GM19351 (cell line): ENCODE results near the gene LRBA.
"Not testable (repeated sequence)": the region's sequence is repeated elsewhere in the genome, so short reads cannot be mapped to it uniquely, and the experiment has no call there.

ENCODE experiments used
- ATAC-seq: cut with Tn5 transposase; IDR thresholded peaks from one replicate; pipeline ENCODE4 v1.9.1; 2021; ENCODE audit warnings: mild to moderate bottlenecking, moderate library complexity; ENCODE audit not compliant: unreplicated experiment

The LRBA gene

DNA sequence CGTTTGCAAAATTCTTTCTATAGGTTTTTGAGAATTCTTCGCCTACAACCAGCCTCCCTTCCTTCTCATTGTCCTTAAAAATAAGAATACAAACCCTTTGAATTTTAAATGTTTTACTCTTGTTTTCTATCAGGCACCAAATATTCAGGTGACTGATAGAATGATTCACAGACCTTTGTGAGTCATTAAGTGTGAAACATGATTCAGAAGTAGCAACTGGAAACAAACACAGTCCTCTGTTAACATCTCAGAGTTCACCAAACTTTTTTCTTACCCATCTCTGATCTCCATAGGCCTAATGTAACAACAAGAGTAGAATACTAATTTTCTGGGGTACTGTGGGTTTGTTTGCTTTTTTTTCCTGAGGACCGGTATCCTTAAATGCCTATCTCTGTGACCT lies 496.5 kb downstream of the LRBA start:
- ATAC-seq, result no peak

DNA sequence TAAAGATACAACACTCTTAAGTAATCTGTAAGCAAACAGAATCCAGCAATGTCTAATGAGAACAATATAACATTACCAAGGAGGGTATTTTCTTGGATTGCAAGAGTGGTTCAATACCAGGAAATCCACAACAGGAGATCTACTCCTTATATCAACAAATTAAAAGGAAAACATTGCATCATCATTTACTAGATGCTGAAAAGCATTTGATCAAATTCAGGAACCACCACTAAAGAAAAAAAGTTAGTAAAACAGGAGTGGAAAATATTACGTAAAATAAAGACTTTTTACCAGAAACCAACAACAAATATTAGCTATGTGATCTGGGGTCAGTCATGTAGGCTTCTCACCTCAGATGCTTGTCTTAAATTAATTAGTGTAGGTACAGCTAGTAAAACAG lies 499.9 kb downstream of the LRBA start:
- no peak for ATAC-seq

DNA sequence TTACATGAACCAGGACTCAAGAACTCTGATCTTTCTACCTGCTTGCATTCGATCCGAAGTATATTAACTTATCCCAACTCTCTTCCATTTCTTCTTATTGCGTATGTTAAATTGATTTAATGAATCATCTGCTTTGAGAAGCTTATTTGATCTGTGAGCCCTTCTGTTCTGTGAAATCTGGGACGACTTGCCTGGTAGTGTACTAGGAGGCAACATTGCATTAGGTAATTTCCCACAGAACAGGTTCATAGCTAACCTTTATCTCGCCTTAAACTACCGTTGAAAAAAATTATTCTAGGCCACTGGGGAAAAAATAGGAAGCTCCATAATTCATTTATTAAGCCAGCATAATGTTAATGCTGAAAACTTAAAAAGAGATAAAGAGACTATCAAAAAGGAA lies 500.4 kb downstream of the LRBA start:
- ATAC-seq, result no peak

DNA sequence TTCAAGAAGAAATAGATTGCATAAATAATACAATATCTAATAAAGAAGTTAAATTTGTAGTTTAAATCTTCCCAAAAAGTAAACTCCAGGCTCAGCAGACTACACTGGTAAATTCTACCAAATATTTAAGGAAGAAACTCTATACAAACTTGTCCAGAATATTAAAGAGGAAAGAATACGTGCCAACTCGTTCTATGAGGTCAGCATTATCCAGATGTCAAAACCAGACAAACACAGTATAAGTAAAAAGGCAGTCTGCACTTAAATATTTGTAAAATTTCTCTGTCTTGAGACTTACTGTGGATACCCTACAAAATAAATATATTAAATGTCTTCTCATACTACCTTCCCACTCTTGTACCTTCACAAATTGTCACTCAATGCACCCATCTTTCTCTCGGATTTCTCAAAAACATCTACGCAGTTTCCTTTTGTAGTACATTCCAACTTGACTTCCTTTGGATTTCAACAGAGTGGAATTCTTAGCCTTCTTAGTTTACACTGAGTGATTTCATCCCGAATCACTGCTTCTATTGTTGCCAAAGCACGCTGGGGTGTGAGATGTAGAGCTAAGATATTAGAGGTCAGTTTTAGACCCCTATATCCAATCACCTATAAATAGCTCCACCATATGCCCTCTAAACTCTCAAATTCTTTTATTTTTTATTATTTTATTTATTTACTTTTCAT lies 504.8 kb downstream of the LRBA start:
- ATAC-seq, result no peak

DNA sequence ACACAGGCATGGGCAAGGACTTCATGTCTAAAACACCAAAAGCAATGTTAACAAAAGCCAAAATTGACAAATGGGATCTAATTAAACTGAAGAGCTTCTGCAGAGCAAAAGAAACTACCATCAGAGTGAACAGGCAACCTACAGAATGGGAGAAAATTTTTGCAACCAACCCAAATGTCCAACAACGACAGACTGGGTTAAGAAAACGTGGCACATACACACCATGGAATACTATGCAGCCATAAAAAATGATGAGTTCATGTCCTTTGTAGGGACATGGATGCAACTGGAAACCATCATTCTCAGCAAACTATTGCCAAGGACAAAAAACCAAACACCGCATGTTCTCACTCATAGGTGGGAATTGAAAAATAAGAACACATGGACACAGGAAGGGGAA lies 507.4 kb downstream of the LRBA start:
- not testable (repeated sequence) for ATAC-seq

DNA sequence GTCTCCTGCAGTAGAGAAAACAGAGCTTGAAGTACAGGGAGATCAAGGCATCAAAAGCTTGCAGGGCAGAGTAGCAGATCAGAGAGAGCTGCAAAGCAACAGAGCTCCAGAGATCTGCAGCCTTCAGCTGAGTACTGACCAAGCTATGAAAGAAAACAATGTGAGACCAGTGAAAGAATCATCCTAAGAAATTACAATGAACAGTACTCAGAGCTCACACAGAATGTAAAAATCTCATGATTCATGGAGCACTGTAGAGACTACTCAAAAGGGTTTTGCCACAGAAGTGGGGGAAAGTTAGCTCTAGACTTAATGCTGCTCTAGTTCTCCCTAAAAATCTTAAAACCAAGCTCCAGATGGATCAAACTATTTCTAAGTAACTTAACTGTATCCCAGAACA lies 513.1 kb downstream of the LRBA start:
- ATAC-seq, result no peak

DNA sequence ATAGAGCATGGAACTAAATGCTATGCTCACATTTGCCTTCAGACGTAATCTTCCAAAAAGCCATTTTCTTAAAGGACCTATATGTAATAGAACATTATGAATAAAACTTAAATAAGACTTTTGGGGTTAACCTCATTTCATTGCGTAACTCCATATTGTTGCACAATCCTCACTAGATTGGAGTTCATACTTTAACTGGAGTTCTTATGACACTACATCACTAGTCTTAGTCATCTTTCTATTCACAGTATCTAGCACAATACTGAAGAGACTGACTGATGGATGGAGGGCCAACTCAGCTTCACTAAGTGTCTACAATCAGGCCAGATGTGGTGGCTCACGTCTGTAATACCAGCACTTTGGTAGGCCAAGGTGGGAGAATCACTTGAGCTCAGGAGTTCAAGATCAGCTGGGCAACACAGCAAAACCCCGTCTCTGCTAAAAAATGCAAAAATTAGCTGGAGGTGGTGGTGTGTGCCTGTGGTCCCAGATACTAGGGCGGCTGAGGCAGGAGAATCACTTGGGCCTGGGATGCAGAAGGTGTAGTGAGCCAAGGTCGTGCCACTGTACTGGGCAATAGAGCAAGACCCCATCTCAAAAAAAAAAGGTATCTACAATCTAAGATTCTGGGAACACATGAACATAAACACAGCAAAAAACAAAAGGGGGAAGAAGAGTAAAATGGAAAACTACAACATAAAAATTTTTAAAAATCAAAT lies 513.9 kb downstream of the LRBA start:
- no peak for ATAC-seq

DNA sequence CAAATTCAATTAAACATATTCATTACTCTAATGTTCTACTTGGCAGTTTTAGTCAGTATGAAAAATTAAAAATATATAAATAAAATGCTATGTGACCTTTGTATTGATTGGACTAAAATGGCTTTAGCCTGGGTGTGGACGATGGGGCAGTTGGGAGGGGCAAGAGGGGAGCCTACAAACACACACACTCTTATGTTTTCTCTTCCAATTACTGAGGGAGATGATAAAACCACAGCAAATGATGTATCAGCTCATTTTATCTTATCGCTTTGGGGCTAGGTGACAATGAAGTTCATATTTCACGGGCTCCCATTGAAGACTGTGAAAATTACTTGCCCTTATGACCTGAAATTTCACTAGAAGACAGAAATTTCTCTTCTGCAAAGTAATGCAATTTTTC lies 517.5 kb downstream of the LRBA start:
- ATAC-seq, result no peak

DNA sequence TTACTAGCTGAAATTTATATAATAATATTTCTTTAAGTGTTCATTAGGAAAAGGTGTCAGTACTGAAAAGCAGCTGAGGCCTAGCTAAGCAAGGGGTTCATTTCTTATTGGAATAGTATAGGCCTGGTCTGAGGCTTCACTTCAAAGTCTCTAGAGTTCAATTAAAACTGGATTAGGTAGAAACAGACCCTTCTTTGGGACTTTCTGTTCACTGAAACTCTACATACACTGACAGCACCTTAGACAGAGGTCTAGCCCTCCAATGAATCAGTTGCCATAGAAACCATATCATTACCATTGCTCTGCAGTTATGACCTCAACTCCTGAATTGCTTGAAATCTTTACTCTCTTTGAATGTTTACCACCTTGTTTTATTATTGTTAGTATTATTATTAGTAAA lies 519.5 kb downstream of the LRBA start:
- ATAC-seq, result no peak

DNA sequence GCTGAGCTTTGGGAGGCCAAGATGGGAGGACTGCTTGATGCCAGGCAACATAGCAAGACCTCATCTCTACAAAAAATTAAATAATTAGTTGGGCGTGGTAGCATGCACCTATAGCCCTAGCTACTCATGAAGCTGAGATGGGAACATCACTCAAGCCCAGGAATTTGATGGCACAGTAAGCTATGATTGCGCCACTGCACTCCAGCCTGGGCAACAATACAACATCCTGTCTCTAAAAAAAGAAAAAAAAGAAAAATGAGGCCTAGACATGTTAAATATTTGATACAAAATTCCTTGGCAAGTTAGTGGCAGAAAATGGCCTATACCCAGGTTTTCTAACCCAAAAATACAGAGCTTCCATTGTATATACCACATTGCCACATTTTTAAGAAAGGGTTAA lies 521.2 kb downstream of the LRBA start:
- no peak for ATAC-seq

DNA sequence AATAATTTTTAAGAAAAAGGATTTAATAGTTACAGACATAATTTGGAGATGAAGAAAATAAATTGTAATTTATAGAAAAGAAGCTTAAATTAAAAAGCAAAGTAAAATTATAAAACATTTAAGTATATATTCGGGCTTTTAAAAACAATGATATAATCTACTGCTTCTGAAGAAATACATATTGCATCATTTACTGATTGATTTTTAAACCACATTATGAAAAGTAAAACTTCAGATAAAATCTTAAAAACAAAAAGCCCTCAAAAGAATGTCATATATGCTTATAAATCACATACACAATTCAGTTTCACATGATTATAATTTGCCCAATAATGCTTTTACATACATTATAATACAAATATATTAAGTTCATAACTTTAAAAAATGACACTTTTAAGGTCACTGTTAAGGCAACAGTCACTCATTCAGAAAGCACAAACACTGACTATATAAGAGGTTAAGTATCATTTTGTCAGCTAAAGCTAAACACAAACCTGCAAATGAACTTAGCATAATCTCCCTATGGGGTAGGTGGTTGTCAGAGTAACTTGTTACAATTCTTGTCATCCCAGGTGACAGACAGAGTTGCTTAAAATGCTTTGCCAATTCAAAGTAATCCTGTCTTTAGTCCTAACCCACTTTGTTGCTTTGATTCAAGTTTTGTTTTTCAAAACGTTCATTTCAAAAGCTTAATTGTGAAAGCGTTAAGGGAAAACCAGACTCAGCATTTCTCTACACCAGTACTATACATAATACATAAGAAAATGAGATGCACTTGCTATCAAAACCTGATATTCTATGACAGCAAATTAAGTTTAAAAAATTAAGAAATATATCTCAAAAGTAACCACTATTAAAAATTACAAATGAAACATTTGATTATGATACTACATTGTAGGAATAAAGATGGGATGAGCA lies 523.7 kb downstream of the LRBA start:
- no peak for ATAC-seq

DNA sequence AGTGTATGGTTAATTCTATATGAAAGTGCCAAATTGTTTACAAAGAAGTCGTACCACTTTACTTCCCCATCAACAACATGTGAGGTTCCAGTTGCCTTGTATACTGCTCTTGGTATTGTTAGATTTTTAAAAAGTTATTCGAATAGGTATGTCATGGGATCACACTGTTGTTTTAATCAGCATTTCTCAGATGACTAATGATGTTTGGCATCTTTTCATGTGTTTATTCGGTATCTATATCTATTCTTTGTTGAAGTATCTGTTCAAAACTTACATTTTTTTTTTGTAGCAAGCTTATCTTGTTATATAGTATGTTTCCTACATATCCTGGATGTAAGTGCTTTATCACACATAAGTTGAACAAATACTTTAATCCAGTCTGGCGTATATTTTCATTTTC lies 532.5 kb downstream of the LRBA start:
- no peak for ATAC-seq

DNA sequence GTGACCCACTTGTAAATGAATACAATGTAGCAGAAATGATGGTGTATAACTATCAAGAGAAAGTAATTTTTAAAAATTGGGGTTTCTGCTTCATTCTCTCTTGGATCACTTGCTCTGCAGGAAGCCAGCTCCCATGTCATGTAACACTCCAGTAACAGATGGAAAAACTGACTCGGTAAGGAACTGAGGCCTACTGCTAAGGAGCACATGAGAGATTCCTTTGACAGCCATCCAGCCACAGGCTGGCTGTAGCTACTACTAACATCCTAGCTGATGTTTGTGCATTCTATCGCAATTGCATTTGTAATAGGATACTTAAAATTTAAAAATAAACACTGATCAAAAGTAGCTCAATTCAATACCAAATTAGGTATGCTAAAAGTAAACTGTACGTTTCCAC lies 535.4 kb downstream of the LRBA start:
- no peak for ATAC-seq

DNA sequence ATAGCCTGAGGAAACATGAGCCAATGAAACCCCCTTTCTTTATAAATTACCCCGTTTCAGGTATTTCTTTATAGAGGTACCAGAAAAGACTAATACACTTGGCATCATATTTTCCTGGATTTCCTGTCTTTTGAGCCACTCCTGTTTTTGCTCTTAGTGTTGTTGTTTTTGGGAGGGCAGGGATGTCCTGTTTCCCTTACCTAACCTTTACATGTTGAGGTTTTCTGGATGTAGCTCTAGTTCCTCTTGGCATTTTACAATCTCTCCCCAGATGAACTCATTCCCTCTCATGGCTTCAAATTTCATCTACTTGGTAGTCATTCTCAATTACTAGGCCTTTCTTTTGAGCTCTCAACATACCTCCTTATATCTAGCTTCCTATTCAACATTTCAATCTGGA lies 537.2 kb downstream of the LRBA start:
- no peak for ATAC-seq

DNA sequence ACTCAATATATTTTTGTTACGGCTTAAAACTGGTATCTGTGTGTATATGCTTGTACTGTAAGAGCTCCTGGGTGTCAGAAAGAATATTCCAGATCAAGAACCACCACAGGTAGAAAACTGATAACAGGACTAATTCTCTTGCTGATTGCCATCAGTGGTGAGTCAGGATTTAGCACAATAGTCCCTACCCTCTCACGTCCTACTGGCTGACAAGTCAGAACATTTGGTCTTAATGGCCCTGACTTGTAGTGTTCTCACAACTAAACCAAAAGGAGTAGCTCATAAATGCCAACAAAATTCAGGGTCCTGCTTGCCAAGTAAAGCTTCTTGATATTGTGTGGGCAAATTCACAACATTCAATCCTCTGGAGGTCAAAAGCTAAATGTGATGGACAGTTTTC lies 538.3 kb downstream of the LRBA start:
- no peak for ATAC-seq

DNA sequence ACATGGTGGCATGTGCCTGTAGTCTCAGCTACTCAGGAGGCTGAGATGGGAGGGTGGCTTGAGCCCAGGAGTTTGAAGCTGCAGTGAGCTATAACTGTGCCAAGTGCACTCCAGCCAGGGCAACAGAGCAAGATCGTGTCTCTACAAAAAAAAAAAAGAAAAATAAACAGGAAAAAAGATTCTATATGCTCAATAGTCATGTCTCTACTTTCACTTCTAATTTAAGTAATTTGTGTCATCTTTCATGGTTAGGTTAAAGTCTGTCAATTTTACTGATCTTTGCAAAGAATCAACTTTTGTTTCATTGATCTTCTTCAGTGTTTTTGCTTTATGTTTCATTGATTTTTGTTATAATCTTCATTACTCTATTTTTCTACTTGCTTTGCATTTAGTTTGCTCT lies 539.3 kb downstream of the LRBA start:
- no peak for ATAC-seq

DNA sequence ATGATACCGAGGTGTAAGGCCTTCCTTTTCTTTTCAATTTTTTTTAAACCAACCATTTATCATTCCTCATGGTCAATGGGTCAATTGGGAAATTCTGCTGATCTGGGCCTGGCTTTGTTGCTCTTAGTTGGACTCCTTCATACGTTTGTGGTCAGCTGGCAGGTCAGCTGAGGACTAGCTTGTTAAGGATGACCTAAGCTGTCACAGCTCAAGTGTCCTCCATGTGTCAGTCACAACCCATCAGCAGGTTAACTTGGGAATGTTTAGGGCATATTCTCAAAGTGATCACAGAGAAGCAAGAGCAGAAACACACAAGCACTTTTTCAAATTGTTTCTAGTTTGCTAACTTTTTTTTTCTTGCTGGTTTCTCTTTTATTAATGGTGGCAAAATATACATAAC lies 550.6 kb downstream of the LRBA start:
- ATAC-seq, result no peak

DNA sequence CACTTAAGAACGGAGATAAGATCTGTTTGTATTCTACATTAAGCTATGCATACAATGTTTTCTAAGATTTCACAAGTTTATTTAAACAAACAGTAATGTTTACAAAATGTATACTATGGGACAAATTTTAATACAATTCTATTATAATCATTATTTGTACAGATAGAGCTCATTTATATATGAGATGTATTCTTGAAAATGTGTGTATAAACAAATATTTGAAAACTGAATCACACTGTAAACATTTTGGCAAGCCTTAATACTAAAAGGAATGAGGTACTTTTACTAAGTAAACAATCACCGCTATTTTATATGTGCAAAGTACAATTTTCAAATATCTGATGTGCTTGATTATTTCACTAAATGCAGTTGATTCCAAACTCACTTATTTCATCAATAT lies 552.3 kb downstream of the LRBA start:
- no peak for ATAC-seq

DNA sequence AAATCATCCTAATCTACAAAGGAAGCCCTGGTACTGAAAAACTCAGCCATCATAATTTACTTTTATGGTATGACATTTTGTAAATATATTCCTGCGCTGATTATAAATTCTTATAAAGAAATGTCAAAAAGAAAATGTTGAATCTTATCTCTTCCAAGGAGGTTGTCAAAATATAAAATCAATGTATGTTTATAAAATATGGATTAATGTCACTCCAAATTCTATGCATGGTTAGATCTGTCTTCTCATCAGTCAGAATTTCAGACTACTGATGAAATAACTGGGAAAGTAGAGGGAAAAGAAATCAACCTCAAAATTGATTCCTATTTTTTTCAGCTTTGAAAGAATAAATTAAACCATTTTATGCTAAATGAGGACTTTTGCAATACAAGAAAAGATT lies 553.1 kb downstream of the LRBA start:
- ATAC-seq, result no peak

DNA sequence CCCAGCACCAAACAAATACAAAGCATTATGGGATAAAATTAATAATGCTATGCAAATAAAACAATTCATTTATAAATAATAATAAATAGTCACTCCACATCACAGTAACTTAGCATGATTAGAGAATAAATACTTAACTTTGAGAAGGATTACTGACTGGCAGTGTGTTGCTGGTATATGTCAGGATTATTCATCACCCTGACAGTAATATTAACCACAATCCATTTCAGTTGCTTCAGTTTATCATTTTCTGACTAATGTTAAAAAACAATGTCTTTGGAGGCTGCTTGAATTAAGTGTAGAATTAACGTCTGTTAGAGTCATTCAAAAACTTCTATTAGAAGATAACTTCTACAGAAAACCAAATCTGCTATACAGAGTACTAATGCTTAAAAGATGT lies 557.3 kb downstream of the LRBA start:
- no peak for ATAC-seq

DNA sequence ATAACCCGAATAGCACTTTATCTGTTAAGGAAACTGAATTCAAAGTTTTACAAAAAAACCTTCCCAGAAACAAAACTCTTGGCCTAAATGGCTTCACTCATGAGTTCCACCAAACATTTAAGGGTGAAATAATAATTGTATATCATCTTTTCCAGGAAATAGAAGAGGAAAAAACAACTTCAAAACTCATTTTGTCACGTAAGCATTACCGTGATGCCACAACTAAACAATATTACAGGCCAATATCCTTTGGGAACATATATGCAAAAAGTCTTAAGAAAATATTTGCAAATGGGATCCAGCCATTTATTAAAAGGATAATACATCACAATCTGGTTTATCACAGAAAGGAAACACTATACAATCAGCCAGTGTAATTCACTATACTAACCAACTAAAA lies 563.2 kb downstream of the LRBA start:
- ATAC-seq, result no peak

DNA sequence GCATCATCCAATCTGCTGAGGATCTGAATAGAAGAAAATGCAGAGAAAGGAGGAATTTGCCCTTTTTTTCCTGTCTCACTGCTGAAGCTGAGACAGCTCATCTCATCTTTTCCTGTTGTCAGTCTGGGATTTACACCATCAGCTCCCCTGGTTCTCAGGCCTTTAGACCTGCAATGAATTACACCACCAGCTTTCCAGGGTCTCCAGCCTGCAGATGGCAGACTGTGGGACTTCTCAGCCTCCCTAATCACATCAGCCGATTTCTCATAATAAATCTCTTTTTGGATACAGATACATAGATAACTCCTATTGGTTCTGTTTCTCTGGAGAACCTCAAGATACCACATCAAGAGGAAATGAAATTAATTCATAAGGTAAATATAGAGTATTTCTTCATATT lies 567.7 kb downstream of the LRBA start:
- no peak for ATAC-seq
